ENCODE data around the gene SETD6. TPM values are rescaled to one million over a fixed set of nuclear protein-coding genes. Genes with fewer than 3 reads are reported as not detected.

Gene SETD6
- total and polyA plus RNA-seq, 2 donors from 2014 or later, result 13.7 to 25.0 TPM

DNA sequence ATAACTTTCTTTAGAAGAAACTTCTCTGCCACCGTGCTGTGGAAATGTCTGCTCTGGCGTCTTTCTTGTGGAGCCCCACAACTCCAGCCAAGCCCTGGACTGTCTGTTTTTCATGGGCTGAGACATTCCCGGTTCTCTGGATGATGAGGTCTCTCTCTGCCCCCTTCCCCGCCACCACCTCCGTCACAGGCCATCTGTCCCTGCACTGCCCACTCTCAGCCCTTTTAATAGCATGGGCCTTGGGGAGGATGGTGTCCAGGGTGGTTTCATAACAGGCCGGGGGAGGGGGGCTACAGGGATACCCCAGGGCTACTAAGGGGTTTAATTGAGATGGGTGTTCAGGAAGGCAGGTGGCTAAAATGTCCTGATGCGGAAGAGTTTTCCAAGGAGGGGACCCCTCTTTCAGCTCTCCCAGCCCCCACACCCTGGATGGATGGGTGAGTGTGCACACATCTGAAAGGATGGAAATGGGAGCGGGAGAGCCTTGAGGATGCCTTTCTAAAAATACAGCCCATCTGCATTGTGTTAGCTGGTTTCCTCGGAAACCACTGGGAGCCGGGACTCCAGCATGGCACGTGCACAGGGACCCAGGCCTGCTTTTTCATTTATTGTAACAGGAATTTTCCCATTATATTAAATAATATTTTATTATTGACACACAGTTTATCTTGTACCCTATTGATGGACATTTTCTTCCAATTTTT is 30.0 kb upstream of the SETD6 start:
- no peak overlapping the region for H3K9ac ChIP-seq (ENCODE audit: low read length in 3 of 3)
- no peak for FAIRE-seq
- no peak overlapping the region for H3K27ac ChIP-seq (ENCODE audit: low read depth in 2 of 2, low read length in 2 of 2)
- no peak overlapping the region for H3K4me3 ChIP-seq (ENCODE audit: low read length in 3 of 3)
- TF ChIP-seq CTCF (IDR thresholded peaks at IDR 0.05; ENCODE audit: borderline replicate concordance, extremely low read depth, insufficient read depth), result no peak
- no peaks in the 10 kb centered on the region for H3K36me3 ChIP-seq (ENCODE audit: control insufficient read depth in 2 of 3, insufficient read depth in 3 of 3, low read length in 3 of 3)
- H3K27me3 ChIP-seq (ENCODE audit: control insufficient read depth, insufficient read depth, low read length), result no peaks in the 10 kb centered on the region
- DNase-seq, result peak in 1 of 5 donors; percentile 30
- intact Hi-C loops (cut with DNase I), result no loop called here
- H3K4me1 ChIP-seq (ENCODE audit: control insufficient read depth in 2 of 3, insufficient read depth in 2 of 3, low read depth in 1 of 3, low read length in 3 of 3), result peaks cover 0 to 3% (median 0%) of the 10 kb centered on the region in 3 donors
- no peaks in the 10 kb centered on the region for H3K9me3 ChIP-seq (ENCODE audit: control insufficient read depth in 2 of 3, insufficient read depth in 1 of 3, low read length in 3 of 3)

- Histone ChIP-seq H3K9ac (ENCODE audit: low read length in 3 of 3) (no peak overlapping the region), H3K9me3 (ENCODE audit: control insufficient read depth in 2 of 3, insufficient read depth in 1 of 3, low read length in 3 of 3) (no peaks in the 10 kb centered on the region), H3K4me3 (ENCODE audit: low read length in 3 of 3) (no peak overlapping the region), H3K27ac (ENCODE audit: low read depth in 2 of 2, low read length in 2 of 2) (no peak overlapping the region), H3K27me3 (ENCODE audit: control insufficient read depth, insufficient read depth, low read length) (no peaks in the 10 kb centered on the region), H3K4me1 (ENCODE audit: control insufficient read depth in 2 of 3, insufficient read depth in 2 of 3, low read depth in 1 of 3, low read length in 3 of 3) (peaks cover 0 to 3% (median 0%) of the 10 kb centered on the region in 3 donors), H3K36me3 (ENCODE audit: control insufficient read depth in 2 of 3, insufficient read depth in 3 of 3, low read length in 3 of 3) (no peaks in the 10 kb centered on the region)
- DNase-seq, result peak; percentile 90 to 95 (median 92)
- TF ChIP-seq CTCF (IDR thresholded peaks at IDR 0.05; ENCODE audit: borderline replicate concordance, extremely low read depth, insufficient read depth), result peak; percentile 79
- intact Hi-C loops (cut with DNase I), result no loop called here
- FAIRE-seq, result no peak
These were observed 27.6 kb upstream of the SETD6 start for GRCh38 chr16:58487566-58488351.

- no peak for TF ChIP-seq CTCF (IDR thresholded peaks at IDR 0.05; ENCODE audit: borderline replicate concordance, extremely low read depth, insufficient read depth)
- Histone ChIP-seq H3K27ac (ENCODE audit: low read depth in 2 of 2, low read length in 2 of 2) (no peak overlapping the region), H3K4me3 (ENCODE audit: low read length in 3 of 3) (no peak overlapping the region), H3K27me3 (ENCODE audit: control insufficient read depth, insufficient read depth, low read length) (no peaks in the 10 kb centered on the region), H3K9ac (ENCODE audit: low read length in 3 of 3) (no peak overlapping the region), H3K4me1 (ENCODE audit: control insufficient read depth in 2 of 3, insufficient read depth in 2 of 3, low read depth in 1 of 3, low read length in 3 of 3) (peaks cover 0 to 3% (median 0%) of the 10 kb centered on the region in 3 donors), H3K9me3 (ENCODE audit: control insufficient read depth in 2 of 3, insufficient read depth in 1 of 3, low read length in 3 of 3) (no peaks in the 10 kb centered on the region), H3K36me3 (ENCODE audit: control insufficient read depth in 2 of 3, insufficient read depth in 3 of 3, low read length in 3 of 3) (no peaks in the 10 kb centered on the region)
- peak in 2 of 5 donors; percentile 38 to 41 for DNase-seq
- intact Hi-C loops (cut with DNase I), result no loop called here
- FAIRE-seq, result no peak
These were observed 26.8 kb upstream of the SETD6 start for GRCh38 chr16:58488531-58488930.
